Measurements from ENCODE around the gene OR4N2.
"Not testable (repeated sequence)": the region's sequence is repeated elsewhere in the genome, so short reads cannot be mapped to it uniquely, and the experiment has no call there.

The OR4N2 gene, protein sequence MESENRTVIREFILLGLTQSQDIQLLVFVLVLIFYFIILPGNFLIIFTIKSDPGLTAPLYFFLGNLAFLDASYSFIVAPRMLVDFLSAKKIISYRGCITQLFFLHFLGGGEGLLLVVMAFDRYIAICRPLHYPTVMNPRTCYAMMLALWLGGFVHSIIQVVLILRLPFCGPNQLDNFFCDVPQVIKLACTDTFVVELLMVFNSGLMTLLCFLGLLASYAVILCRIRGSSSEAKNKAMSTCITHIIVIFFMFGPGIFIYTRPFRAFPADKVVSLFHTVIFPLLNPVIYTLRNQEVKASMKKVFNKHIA

DNA sequence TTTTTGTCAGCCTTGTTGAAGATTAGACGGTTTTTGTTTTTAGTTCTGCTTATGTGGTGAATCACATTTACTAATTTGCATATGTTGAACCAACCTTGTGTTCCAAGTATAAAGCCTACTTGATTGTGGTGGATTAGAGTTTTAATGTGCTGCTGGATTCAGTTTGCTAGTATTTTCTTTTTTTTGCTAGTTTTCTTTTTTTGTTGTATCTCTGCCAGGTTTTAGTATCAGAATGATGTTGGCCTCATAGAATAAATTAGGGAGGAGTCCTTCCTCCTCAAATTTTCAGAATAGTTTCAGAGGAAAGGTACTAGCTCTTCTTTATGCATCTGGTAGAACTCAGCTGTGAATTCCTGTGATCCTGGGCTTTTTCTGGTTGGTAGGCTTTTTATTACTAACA lies at the start of gene OR4N2:
OR4N2 (plus strand) TSS at position 301 of the 400 bp plus-strand sequence. CDS start 23,679 bp downstream, outside the sequence.
- not testable (repeated sequence) for DNase-seq

GRCh38 chr14:19754172-19754571 lies 49.4 kb upstream of the OR4N2 start:
- DNase-seq, result no peak

DNA sequence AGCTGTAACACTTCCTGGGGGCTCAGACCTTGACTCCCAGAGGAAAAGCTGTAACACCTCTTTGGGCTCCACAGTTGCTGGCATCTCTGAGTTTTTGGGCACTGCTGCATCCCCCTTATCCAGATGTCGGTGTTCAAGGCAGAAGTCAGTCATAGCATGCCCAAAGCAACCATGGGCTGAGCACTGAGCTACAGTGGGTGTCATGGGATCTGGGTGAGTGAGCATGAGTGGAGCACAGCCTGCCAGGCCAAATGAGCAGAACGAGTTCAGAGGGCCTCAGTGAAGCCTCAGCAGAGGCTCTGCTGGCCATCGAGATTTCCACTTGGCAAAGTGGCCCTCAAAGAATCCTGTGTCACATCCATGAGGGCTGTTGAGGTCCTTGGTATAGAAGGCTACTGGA lies 32.1 kb upstream of the OR4N2 start:
- not testable (repeated sequence) for DNase-seq

GRCh38 chr14:19771895-19772430 lies 31.6 kb upstream of the OR4N2 start:
- DNase-seq, result no peak

DNA sequence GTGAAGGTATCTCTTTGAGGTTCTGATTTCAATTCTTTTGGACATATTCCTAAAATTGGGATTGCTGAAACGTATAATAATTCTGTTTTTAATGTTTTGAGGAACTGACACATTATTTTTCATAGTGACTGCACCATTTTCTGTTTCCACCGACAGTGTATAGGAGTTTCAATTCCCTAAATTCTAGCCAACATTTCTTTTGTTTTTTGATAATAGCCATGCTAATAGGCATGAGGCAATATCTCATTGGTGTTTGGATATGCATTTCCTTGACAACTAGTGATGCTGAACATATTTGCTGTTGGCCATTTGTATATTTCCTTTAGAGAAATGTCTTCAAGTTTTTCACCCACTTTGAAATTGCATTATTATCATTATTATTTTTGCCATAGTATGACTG lies 31.1 kb upstream of the OR4N2 start:
- not testable (repeated sequence) for DNase-seq

- DNase-seq, result not testable (repeated sequence)
Observed at GRCh38 chr14:19773204-19773603, 30.4 kb upstream of the OR4N2 start, which contains the start of gene OR4M1. Gene OR4M1, plus strand, starts transcription at chr14:19773504. Its CDS starts 6,819 bp downstream, at chr14:19780323.

GRCh38 chr14:19775587-19775986 lies 28.0 kb upstream of the OR4N2 start:
- DNase-seq, result no peak

DNA sequence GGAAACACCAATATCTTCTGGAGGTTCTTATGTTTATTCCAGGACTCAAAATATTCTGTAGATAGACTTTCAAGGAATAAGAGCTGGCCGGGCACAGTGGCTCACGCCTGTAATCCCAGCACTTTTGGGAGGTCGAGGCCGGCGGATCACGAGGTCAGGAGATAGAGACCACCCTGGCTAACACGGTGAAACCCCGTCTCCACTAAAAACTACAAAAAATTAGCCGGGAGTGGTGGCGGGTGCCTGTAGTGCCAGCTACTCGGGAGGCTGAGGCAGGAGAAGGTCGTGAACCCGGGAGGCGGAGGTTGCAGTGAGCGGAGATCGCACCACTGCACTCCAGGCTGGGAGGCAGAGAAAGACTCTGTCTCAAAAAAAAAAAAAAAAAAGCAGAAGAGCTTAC lies 17.7 kb upstream of the OR4N2 start:
- DNase-seq, result not testable (repeated sequence)

DNA sequence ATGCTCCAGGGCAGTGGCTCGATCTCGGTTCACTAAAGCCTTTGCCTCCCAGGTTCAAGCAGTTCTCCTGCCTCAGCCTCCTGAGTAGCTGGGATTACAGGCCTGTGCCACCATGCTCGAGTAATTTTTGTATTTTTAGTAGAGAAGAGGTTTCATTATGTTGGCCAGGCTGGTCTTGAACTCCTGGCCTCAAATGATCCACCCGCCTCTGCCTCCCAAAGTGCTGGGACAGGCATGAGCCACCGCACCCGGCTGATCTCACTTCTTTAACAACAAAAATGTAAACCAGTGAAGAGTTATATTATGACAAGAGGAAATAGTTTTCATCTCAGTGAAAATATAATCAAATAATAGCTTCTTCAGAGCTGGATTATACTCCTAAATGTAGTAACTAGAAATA lies 16.3 kb upstream of the OR4N2 start:
- not testable (repeated sequence) for DNase-seq

GRCh38 chr14:19788150-19788549 lies 15.4 kb upstream of the OR4N2 start:
- DNase-seq, result not testable (repeated sequence)

DNA sequence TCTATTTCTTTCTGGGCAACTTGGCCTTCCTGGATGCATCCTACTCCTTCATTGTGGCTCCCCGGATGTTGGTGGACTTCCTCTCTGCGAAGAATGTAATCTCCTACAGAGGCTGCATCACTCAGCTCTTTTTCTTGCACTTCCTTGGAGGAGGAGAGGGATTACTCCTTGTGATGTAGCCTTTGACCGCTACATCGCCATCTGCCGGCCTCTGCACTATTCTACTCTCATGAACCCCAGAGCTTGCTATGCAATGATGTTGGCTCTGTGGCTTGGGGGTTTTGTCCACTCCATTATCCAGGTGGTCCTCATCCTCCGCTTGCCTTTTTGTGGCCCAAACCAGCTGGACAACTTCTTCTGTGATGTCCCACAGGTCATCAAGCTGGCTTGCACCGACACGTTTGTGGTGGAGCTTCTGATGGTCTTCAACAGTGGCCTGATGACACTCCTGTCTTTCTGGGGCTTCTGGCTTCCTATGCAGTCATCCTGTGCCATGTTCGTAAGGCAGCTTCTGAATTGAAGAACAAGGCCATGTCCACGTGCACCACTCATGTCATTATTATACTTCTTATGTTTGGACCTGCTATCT lies 7.0 kb upstream of the OR4N2 start:
- not testable (repeated sequence) for DNase-seq

DNA sequence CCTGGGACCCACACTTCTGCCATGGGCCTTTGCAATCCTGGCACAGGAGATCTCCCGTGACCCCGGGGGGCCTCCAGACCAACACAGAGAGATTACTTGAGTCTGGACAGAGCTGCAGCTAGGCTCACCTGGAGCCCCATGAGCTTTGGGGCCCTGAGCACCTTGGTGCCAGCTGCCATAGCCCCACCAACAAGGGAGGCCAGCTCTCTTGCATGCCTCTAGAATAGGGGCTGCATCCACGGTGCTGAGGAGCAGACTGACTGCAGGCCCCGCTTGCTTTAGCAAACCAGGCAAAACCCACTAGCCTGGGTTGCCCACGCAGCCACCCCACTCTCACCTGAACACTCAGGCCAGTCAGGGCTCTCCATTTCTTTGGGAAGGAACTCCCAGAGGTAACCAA lies 3.7 kb upstream of the OR4N2 start:
- no peak for DNase-seq

GRCh38 chr14:19800282-19801117 lies 3.1 kb upstream of the OR4N2 start:
- no peak for DNase-seq

- DNase-seq, result no peak
Observed at GRCh38 chr14:19801118-19801464, 2.5 kb upstream of the OR4N2 start.

DNA sequence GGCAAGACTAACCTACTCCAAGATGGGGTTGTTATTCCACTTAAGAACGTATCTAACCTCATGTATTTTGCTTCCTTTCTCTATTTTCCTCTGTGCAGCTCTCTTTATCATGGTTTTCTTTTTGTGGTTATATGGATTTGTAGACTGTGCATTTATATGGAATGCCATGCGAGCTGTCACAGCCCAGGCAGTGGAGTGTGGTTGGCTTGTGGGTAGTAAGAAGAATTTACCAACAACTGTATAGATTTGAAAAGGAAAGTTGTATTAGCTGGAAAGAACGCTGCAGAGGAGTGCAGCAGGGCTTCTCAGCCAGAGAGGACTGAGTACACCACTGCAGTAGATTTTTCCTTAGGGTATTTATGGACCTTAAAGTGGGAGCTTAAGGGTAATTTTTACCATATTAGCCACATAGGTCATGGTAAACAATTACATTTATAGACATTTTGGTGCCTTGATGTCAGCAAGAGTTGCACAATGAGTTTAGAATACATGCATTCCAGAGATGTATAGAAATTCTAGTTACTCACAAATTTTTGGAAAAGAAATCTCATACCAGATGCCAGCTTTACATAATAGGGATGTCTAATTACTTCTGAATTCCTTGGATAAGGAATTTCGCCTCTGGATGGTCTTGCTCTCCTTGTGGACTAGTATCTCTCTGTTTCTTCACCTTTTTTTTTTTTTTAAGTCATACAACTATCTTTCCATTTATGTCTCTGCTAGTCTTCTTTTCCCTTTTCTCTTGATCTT lies 9.8 kb downstream of the OR4N2 start:
- DNase-seq, result not testable (repeated sequence)

DNA sequence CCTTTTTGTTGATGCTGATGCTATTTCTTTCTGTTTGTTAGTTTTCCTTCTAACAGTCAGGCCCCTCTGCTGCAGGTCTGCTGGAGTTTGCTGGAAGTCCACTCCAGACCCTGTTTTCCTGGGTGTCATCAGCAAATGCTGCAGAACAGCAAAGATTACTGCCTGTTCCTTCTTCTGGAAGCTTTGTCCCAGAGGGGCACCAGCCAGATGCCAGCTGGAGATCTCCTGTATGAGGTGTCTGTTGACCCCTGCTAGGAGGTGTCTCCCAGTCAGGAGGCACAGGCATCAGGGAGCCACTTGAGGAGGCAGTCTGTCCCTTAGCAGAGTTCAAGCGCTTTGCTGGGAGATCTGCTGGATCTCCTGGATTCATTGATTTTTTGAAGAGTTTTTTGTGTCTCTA lies 16.3 kb downstream of the OR4N2 start:
- DNase-seq, result not testable (repeated sequence)

GRCh38 chr14:19821016-19821415 lies 17.4 kb downstream of the OR4N2 start:
- not testable (repeated sequence) for DNase-seq

DNA sequence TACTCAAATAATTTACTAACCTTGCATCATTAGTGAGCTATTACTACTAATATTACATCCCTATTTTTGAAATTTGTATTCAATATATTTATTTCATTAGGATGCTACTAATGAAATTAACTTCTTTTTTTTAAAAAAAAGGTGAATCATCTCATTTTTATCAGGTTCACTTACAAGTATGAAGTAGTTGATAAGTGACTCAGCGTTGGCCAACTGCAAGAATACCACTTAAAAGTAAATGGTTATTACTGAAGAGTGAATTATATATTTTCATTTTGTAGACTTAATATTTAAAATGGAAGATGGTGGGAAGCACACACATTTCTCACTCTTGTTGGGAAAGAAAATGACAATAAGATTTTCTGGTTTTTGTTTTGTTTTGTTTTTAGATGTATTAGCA lies 19.6 kb downstream of the OR4N2 start:
- no peak for DNase-seq

DNA sequence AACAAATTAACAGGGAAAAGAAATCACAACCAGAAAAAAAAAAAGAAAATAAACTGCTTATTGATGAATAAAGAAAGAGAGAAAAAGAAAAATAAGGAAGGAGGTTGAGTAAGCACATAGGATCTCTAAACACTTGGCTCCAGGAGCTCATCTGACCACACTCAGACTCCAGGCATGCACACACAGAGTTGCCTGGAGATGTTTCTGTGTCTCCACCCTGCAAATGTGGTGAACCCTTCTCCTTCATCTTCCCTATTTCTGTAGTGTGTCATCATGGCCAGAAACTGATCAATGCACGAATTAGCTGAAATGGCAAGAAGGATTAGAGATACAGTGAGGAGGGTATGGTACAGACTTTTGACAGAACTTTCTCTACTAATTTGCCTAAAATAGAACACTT lies 20.2 kb downstream of the OR4N2 start:
- DNase-seq, result no peak

DNA sequence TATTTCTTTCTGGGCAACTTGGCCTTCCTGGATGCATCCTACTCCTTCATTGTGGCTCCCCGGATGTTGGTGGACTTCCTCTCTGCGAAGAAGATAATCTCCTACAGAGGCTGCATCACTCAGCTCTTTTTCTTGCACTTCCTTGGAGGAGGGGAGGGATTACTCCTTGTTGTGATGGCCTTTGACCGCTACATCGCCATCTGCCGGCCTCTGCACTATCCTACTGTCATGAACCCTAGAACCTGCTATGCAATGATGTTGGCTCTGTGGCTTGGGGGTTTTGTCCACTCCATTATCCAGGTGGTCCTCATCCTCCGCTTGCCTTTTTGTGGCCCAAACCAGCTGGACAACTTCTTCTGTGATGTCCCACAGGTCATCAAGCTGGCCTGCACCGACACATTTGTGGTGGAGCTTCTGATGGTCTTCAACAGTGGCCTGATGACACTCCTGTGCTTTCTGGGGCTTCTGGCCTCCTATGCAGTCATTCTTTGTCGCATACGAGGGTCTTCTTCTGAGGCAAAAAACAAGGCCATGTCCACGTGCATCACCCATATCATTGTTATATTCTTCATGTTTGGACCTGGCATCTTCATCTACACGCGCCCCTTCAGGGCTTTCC lies 24.2 kb downstream of the OR4N2 start:
- not testable (repeated sequence) for DNase-seq

- DNase-seq, result no peak
Observed at GRCh38 chr14:19828314-19828713, 24.7 kb downstream of the OR4N2 start.

- not testable (repeated sequence) for DNase-seq
Observed at GRCh38 chr14:19834203-19834848, 30.8 kb downstream of the OR4N2 start.

All from CD4-positive, alpha-beta T cell treated with Interleukin-10 for 1 hour (primary cell).